Epithelial cell of proximal tubule (primary cell): ENCODE data around the gene MEF2A. TPM values are rescaled to one million over a fixed set of nuclear protein-coding genes. Genes with fewer than 3 reads are reported as not detected.

Source experiments
- DNase-seq: peaks from one replicate; pipeline ENCODE4 v3.0.0-alpha.2; 2011; ENCODE audit warnings: low read depth
- H3K4me3 ChIP-seq: 2 replicates; pipeline ENCODE4 v1.5.1; 2011; ENCODE audit warnings: low read depth, mild to moderate bottlenecking, low read length
- CTCF ChIP-seq: conservative IDR thresholded peaks from 2 replicates; pipeline ENCODE4 v1.5.1; 2012; ENCODE audit warnings: low read depth, mild to moderate bottlenecking, low read length
- total RNA-seq: library from RNA; depleted of rRNA; stranded (reverse); fragments of >200 nt; gene quantifications from 2 replicates; pipeline ENCODE4 v1.2.3, GENCODE V29; 2015

The MEF2A gene
- total RNA-seq, 1 donor from 2014 or later: 30.2 TPM

GRCh38 chr15:99735868-99736267 is 170.1 kb downstream of the MEF2A start:
- no peak for DNase-seq

GRCh38 chr15:99736702-99737101 is 170.9 kb downstream of the MEF2A start:
- DNase-seq: no peak
- no peak overlapping the region for H3K4me3 ChIP-seq
- no peak for TF ChIP-seq CTCF

More at GRCh38 chr15:99735868-99736267, 170.1 kb downstream of the MEF2A start:
- no peak overlapping the region for H3K4me3 ChIP-seq
- TF ChIP-seq CTCF: no peak

GRCh38 chr15:99738021-99738847 is 172.4 kb downstream of the MEF2A start:
- no peak for DNase-seq
- no peak overlapping the region for H3K4me3 ChIP-seq
- no peak for TF ChIP-seq CTCF

- no peak for TF ChIP-seq CTCF
- H3K4me3 ChIP-seq: no peak overlapping the region
- no peak for DNase-seq
Observed at GRCh38 chr15:99741835-99742234, 176.1 kb downstream of the MEF2A start.

- no peak for TF ChIP-seq CTCF
- H3K4me3 ChIP-seq: no peak overlapping the region
- no peak for DNase-seq
Observed at GRCh38 chr15:99744142-99744541, 178.4 kb downstream of the MEF2A start.

GRCh38 chr15:99745370-99746086 is 179.7 kb downstream of the MEF2A start:
- no peak for TF ChIP-seq CTCF
- DNase-seq: no peak
- H3K4me3 ChIP-seq: no peak overlapping the region
